HTR-8/SVneo (cell line): ENCODE data around the gene TIMM29.

Source experiments
- DNase-seq: peaks from one replicate; pipeline ENCODE4 v3.0.0; 2011; ENCODE audit warnings: low spot score, mixed read lengths; ENCODE audit not compliant: insufficient read length
- FAIRE-seq: peaks from 2 replicates; lab custom pipeline; 2011; peaks lifted over from hg19 to GRCh38; lab: Jason Lieb, UNC

The TIMM29 gene

DNA sequence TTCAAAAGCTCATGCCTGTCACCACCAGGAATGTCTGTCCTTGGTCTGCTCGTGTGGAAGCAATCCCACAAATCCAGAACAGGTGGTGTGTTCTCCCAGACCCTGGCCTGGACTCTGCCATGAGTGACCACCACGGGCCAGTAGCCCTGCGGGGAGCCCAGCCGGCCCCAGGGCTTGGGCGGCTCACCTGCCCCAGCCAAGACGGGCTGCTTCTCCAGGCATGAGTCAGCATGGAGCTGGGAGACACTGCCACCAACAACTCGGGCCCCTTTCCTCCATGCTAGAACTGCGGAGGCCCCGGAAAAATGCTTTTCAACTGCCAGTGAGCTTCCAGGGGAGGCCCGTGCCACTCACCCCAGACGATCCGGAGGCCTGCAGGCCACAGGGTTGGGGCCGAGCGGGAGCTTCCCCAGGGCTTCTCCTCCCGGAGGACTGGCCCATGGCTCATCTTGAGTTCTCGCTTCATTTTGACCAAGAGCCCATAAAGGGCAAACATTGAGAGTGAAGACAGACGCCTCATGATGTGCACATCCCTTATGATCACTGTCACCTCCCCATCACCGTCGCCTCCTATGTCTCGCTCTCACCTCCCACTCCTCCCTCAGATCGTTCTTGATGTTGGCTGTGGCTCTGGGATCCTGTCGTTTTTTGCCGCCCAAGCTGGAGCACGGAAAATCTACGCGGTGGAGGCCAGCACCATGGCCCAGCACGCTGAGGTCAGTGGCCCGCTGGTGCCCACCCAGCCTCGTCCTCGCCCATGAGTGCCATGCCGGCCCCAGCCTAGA is 16.8 kb upstream of the TIMM29 start:
- no peak for FAIRE-seq
- no peak for DNase-seq

DNA sequence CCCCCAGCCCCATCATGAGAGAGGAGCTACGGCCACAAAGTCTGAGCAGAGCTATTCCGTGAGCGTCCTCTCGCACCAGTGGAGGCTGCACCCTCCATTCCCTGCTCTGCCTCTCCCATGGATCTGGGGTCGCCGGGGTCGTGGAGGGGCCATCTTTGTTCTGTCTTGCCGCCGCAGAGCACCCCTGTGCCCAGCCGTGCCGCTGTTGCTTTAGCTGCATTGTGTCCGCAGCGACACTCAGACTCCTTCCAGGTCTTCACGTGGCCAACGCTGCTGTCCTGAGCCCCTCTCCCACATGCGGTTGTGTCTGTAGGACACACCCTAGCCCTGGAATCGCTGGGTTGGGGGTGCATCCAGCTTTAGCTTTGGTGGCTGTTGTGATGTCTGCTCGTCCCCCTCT is 16.0 kb upstream of the TIMM29 start:
- no peak for FAIRE-seq
- DNase-seq, result no peak

DNA sequence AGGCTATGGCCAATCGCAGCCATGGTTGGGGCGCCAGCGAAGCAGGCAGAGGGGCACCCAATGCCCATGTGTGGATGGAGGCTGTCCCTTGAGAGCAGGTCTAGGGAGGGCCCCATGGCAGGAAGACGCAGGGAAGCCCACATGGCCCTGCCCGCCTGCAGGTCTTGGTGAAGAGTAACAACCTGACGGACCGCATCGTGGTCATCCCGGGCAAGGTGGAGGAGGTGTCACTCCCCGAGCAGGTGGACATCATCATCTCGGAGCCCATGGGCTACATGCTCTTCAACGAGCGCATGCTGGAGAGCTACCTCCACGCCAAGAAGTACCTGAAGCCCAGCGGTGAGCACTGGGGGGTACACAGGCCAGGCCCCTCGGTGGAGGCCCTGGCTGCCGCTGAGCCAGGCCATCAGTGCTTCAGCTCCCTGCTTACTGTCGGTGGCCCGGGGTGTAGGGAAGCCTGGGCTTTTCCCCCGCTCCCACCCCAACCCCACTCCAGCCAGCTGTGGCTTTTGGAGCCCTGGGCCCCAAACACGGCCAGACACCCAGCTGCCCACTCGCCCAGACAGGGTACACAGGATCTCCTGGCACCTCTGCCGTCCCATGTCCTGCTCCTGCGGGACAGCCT is 14.8 kb upstream of the TIMM29 start:
- no peak for DNase-seq
- no peak for FAIRE-seq

DNA sequence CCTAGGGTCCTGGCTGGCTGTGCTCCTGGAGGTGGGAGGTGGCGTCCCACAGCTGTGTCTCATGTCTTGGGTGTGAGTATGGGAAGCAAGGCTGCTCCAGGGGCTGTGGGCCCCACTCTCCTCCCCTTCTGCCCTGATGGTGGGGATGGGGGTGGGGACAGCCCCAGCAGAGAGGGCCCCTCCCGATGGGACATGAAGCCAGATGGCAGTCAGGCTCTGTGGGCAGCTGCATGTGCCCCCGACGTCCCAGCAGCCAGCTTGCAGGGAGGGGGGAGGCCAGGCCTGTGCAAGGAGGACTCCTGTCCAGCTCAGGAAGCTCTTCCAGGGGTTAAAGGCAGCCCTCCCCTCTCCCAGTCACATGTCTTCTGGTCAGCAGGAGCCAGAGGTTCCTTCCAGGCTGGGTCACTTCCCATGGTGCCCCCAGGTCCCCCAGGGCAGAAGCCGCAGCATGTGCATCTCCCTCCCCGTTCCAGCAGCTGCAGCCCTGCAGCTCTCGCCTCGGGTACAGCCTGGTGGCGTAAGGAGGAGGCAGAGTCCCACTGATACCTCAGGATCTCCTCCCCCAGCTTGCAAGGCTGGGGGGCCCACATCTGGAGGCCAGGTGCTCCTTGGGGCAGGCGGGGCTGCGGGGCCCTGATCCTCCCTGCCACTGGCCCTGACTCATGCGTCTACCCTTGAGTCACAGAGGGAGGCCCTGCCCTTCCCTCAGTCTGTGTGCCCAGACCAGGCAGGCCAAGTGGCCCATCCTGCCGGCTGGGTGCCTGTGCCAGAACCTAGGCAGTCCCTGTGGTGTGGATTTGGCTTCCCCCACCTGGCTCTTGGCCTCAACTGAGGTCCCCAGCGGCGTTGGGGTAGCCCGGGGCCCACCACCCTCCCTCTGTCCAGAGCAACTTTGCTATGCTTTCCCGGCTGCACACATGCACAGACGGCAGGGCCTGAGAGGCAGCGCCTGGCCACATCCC is 13.2 kb upstream of the TIMM29 start:
- FAIRE-seq, result peak; percentile 51
- DNase-seq, result peak; percentile 51

DNA sequence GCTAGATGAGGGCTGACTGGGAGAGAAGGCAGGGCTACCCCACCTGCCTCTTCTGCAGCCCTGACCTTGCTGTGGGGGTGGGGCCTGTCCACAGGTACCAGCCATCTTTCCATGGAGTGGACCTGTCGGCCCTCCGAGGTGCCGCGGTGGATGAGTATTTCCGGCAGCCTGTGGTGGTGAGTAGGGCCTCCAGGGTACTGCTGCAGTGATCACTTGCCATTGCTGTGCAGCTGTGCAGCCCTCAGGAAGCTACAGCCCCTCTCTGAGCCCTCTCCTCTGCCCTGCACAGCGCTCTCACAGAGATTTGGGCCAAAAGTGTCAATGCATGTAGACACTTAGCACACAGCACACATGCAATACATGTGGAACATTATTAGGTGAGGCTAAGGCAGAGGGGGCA is 12.0 kb upstream of the TIMM29 start:
- FAIRE-seq (no peak), DNase-seq (no peak)

DNA sequence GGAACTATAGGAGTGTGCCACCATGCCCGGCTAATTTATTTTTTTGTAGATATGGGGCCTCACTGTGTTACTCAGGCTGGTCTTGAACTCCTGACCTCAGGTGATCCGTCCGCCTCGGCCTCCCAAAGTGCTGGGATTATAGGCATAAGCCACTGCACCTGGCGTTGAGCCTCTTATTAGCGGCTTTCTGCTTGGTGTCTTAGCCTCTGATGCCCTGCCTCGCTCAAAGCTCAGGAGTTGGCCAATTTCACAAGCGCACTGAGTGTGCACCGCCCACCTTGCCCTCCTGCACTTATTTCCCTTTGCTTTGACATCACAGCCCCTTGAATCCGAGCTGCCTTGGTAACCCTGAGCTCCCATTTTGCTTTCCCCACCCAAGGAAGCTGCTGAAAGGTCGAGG is 10.3 kb upstream of the TIMM29 start:
- FAIRE-seq (no peak), DNase-seq (no peak)

DNA sequence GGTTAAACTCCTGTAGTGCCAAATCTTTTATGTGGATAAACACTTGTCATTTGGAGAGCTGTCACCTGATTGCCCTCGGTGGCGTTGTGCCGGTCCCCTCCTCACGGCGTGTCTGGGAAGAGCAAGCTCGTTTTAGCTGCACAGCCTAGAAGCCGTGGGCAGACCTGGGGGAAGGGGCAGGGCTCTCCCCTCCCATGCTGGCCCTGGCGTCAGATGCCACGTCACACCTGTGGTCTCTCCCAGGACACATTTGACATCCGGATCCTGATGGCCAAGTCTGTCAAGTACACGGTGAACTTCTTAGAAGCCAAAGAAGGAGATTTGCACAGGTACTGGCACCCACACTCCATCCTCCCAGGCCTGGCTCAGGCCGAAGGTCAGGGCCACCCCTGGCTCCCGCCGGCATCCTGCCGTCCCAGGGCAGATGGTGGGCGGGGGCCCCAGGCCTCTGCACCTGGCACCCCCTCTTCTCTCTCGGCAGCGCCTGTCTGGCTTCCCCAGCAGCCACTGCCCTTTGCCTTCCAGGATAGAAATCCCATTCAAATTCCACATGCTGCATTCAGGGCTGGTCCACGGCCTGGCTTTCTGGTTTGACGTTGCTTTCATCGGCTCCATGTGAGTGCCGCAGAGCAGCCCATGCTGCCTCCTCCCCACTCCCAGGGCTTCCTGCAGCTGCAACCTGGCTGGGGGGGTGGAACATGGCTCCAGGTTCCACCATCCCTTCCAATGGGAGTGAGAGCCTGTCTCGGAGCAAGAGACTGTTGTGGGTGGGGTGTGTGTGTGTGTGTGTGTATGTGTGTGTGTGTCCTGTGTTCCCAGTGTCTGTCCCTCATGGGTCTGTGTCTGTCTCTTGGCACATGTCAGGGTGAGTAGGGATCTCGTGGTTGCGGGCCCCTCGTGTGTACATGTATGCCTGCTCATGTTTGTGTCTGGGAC is 9.0 kb upstream of the TIMM29 start:
- no peak for DNase-seq
- no peak for FAIRE-seq

DNA sequence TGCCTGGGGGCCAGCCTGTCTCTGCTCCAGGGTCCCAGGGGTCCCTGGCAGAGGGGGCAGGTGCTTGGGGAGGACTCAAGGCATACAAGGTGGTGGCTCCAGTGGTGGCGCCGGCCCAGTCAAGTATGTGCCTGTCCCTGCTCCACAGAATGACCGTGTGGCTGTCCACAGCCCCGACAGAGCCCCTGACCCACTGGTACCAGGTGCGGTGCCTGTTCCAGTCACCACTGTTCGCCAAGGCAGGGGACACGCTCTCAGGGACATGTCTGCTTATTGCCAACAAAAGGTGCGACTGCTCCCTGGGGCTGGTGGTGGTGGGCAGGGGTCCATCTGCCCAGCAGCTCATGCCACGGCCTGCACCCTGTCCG is 8.3 kb upstream of the TIMM29 start:
- FAIRE-seq (no peak), DNase-seq (no peak)

DNA sequence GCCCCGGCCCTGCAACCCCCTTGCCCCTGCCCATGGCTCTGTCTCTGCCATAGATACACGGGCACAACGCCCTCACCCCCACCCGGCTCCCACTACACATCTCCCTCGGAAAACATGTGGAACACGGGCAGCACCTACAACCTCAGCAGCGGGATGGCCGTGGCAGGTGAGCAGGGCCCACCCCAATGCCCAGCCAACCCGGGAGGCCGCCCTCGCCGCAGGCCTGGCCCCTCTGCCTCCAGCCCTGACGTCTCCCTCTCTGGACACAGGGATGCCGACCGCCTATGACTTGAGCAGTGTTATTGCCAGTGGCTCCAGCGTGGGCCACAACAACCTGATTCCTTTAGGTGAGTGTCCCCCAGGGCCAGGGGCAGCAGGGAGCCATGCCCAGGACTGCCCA is 7.8 kb upstream of the TIMM29 start:
- FAIRE-seq, result no peak
- DNase-seq, result no peak

DNA sequence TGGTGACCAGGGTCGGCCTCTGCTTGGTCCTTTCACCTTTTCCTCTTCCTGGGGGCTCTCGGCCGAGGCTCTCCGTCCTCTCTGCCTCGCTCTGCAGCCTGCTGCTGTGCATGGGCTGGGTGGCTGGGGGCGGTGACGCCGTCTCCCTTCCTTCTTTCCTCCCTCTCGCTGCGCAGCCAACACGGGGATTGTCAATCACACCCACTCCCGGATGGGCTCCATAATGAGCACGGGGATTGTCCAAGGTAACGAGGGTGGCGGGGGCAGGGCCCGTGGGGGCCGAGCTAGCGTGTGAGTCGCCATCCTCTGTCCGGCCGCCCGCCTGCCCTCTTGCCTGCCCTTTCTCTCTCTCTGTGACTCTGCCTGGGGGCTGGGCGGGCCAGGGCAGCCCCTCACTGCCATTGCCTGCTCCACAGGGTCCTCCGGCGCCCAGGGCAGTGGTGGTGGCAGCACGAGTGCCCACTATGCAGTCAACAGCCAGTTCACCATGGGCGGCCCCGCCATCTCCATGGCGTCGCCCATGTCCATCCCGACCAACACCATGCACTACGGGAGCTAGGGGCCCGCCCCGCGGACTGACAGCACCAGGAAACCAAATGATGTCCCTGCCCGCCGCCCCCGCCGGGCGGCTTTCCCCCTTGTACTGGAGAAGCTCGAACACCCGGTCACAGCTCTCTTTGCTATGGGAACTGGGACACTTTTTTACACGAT is 7.3 kb upstream of the TIMM29 start:
- DNase-seq (no peak), FAIRE-seq (no peak)

DNA sequence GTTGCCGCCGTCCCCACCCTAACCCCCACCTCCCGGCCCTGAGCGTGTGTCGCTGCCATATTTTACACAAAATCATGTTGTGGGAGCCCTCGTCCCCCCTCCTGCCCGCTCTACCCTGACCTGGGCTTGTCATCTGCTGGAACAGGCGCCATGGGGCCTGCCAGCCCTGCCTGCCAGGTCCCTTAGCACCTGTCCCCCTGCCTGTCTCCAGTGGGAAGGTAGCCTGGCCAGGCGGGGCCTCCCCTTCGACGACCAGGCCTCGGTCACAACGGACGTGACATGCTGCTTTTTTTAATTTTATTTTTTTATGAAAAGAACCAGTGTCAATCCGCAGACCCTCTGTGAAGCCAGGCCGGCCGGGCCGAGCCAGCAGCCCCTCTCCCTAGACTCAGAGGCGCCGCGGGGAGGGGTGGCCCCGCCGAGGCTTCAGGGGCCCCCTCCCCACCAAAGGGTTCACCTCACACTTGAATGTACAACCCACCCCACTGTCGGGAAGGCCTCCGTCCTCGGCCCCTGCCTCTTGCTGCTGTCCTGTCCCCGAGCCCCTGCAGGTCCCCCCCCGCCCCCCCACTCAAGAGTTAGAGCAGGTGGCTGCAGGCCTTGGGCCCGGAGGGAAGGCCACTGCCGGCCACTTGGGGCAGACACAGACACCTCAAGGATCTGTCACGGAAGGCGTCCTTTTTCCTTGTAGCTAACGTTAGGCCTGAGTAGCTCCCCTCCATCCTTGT is 6.5 kb upstream of the TIMM29 start:
- DNase-seq (no peak), FAIRE-seq (no peak)

DNA sequence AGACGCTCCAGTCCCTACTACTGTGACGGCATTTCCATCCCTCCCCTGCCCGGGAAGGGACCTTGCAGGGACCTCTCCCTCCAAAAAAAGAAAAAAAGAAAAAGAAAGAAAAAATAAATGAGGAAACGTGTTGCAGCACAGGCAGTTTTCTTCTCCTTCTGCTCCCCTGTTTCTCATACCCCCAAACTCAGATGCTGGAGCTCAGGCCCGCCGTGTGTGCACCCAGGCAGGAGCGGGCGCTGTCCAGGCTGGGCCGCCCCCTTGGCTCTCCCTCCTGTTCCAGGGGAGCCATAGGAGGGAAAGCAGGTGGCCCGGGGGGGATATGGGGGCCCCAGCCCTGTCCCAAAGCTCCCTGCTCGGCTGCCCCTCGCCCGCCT is 6.0 kb upstream of the TIMM29 start:
- FAIRE-seq (no peak), DNase-seq (no peak)

DNA sequence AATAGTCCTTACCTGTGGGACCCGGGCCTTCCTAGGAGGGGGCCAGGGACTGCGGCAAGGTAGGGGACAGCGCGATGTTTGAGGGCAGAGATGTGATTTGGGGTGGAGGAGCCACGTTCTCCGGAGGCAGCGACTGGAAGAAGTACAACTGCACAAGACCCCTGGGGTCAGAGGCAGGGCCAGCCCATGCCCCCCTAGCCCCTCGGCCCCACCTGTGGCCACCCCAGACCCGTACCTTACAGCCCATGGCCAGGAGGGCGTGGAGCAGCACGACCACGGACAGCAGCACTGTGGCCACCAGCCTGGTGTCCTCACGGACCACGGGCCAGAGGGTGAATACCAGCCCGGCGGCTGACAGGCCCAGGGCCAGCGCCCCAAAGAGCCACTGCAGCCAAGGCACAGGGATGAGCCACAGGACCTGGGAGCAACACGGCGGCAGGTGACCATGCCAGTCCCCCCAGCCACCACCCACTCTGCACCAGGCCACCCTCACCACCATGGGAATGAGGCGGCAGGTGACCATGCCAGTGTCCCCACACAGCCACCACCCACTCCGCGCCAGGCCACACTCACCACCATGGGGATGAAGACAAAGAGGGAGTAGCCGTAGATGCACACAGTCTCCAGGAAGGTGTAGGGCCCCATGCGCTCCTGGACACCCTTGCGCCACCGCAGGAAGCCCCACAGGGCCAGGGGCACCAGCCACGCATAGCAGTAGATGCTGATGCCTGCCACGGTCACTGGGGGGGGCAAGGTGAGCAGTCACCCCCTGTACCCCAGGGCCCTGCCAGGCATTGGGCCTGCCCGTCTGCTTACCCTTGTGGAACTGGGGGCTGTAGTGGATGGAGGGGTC is 5.1 kb upstream of the TIMM29 start:
- DNase-seq (no peak), FAIRE-seq (peak; percentile 23)

DNA sequence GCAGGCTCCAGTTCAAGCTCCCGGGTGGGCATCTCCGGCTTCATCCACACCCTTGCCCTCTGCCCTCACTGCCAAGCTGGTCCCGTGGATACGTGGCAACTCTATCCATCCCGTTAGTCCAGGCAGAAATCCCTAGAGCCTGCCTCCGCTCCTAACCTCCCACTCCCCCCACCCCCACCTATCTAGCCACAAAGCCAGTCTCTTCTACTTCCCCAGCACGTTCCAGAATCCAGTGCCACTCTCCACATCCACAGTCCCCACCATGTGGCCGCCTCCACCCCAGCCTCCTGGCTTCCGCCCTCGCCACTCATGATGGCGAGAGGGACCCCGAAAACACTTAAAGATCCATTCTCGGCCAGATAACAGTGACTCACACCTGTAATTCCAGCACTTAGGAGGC is 4.0 kb upstream of the TIMM29 start:
- no peak for FAIRE-seq
- DNase-seq, result no peak

DNA sequence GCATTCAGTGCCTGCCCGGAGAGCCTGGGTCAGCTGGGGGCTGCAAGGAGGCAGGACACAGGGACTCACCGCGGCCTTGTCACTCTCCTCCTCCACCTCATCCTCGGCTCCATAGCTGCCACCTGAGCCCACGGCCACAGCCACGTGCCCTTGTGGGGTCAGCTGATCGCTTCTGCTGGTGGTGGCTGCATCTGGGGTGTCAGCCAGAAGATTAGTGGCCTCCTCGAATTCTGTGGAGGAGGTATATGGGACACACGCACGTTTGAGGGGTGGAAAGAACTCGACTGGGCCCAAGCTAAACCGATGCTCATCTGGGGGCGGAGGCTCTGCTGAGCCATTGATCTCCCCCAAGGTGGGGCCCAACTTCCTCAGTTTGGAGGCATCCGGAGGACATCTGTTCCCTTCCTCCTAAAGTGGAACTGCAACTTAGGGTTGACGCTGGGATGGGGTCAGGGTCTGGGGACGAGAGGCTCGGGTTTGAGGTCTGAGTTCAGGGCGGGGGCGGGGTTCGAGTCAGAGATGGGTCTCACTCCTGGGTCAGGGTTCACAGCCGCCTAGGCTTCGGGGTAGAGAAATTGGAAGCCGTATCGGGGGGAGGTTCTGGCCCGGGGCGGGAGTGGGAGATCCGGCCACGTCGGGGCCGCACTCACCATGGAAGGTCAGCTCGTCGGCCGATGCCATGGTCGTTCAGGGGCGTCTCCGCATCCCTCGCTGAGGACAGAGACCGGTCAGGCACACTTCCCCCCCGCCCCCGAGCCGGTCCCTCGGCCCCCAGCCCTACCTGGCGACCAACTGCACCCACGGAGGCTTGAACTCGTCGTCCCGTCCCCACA is 665 bp upstream of the TIMM29 start:
- DNase-seq, result no peak
- no peak for FAIRE-seq

DNA sequence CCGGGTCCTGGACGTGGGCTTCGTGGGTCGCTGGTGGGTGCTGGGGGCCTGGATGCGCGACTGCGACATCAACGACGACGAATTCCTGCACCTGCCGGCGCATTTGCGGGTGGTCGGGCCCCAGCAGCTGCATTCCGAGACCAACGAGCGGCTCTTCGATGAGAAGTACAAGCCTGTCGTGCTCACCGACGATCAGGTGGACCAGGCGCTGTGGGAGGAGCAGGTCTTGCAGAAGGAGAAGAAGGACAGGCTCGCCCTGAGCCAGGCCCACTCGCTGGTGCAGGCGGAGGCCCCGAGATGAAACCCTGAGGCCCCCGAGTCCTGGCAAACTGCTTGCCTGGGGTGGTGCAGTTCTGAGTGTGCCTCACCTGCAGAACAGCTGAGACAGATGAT is 787 bp downstream of the TIMM29 start:
- FAIRE-seq (no peak), DNase-seq (no peak)
